Transverse colon (tissue), 4 donors: ENCODE measurements around the gene C11orf21. TPM values are rescaled to one million over a fixed set of nuclear protein-coding genes. Genes with fewer than 3 reads are reported as not detected.

Source experiments
- DNase-seq: peaks from one replicate; pipeline ENCODE4 v3.0.0-alpha.2; 2019
- H3K27ac ChIP-seq, 4 donors: fragments of 200-600 bp; sonication (generic); 2 replicates each; pipeline ENCODE4 v1.5.1; 2016 to 2018; ENCODE audit warnings: inconsistent platforms in 4 of 4
- H3K27me3 ChIP-seq: fragments of 200-600 bp; sonication (generic); 2 replicates; pipeline ENCODE4 v1.5.1; 2017; ENCODE audit warnings: inconsistent platforms
- H3K36me3 ChIP-seq, 4 donors: fragments of 200-600 bp; sonication (generic); 2 replicates each; pipeline ENCODE4 v1.5.1; 2017 to 2019; ENCODE audit warnings: inconsistent platforms in 4 of 4
- H3K4me1 ChIP-seq, 4 donors: fragments of 200-600 bp; sonication (generic); 2 replicates each; pipeline ENCODE4 v1.5.1; 2017 to 2020; ENCODE audit warnings: inconsistent platforms in 4 of 4
- H3K4me3 ChIP-seq, 4 donors: fragments of 200-600 bp; sonication (generic); 1 replicate in 1 of 4; 2 replicates in 3 of 4; pipeline versions ENCODE4 v1.5.1 to v1.6.1; 2017 to 2019; ENCODE audit warnings: inconsistent platforms in 4 of 4
- H3K9me3 ChIP-seq, 2 donors: fragments of 200-600 bp; sonication (generic); 2 replicates each; pipeline ENCODE4 v1.5.1; 2017 to 2019; ENCODE audit warnings: inconsistent platforms in 2 of 2
- CTCF ChIP-seq, 5 experiments: fragments of 200-600 bp in 3 of 5; fragments of 450-650 bp in 2 of 5; sonication (generic) in 3 of 5; IDR thresholded peaks; 1 replicate in 2 of 5; 2 replicates in 3 of 5; pipeline ENCODE4 v1.5.1; 2016 to 2017; ENCODE audit warnings: antibody characterized with exemption in 5 of 5, inconsistent platforms in 3 of 5, mild to moderate bottlenecking in 2 of 5, moderate library complexity in 1 of 5
- EP300 ChIP-seq: sonication (generic); formaldehyde crosslinking; IDR thresholded peaks from one replicate; pipeline ENCODE4 v1.6.1; 2017; ENCODE audit warnings: antibody characterized with exemption, low read depth
- POLR2A ChIP-seq: fragments of 450-650 bp; IDR thresholded peaks from one replicate; pipeline ENCODE4 v1.6.1; 2016; ENCODE audit warnings: antibody characterized with exemption, mild to moderate bottlenecking, moderate library complexity
- POLR2AphosphoS5 ChIP-seq, 3 donors: sonication (generic); formaldehyde crosslinking; IDR thresholded peaks; one replicate each; pipeline ENCODE4 v1.6.1; 2016; ENCODE audit warnings: antibody characterized with exemption in 3 of 3
- WGBS, 2 donors: methylation state at CpG; one replicate each; pipeline ENCODE4 v1.1.5; 2018; ENCODE audit warnings: low coverage in 1 of 2; 5-methylcytosine and 5-hydroxymethylcytosine counted together
- in situ Hi-C, 4 donors: fragments of 200-750 bp; cut with MboI; loops; one replicate each; pipeline versions ENCODE4 v1.15.0 to v1.15.1; 2017; ENCODE audit warnings: low sequenced_read_pairs in 3 of 4, low pct_ligation_motif_present in 1 of 4, low pct_unique_long_range_greater_than_20kb in 1 of 4
- intact Hi-C: fragments of 100-400 bp; cut with DNase I; formaldehyde crosslinking; loops from one replicate; pipeline ENCODE4 v1.15.1; 2023; ENCODE audit warnings: low total_unique reads
- total RNA-seq, 4 donors: library from RNA; depleted of rRNA; stranded (reverse); fragments of >200 nt; gene quantifications; one replicate each; pipeline ENCODE4 v1.1.0, GENCODE V29; 2016

The C11orf21 gene
- total RNA-seq, 4 donors from 2014 or later = 0.27 TPM; not detected in 3

- DNase-seq = no peak
- no peak for TF ChIP-seq POLR2A
- no peak for TF ChIP-seq EP300
- TF ChIP-seq CTCF (IDR thresholded peaks at IDR 0.05) = no peak
- TF ChIP-seq POLR2AphosphoS5 (IDR thresholded peaks at IDR 0.05) = no peak
- H3K36me3 ChIP-seq = no peaks in the 10 kb centered on the region
- 89% methylated on average over 29 of the region's 29 CpGs; no CpG with 5 or more reads in 1 of the 2 donors for WGBS, 2 donors
- no peaks in the 10 kb centered on the region for H3K27me3 ChIP-seq
- H3K4me1 ChIP-seq = no peaks in the 10 kb centered on the region
- H3K9me3 ChIP-seq = no peaks in the 10 kb centered on the region
- H3K27ac ChIP-seq = no peak overlapping the region
- in situ Hi-C loops (no loop called here), intact Hi-C loops (no loop called here)
- no peak overlapping the region for H3K4me3 ChIP-seq
Measured at GRCh38 chr11:2258501-2259465, 42.9 kb downstream of the C11orf21 start.

- H3K4me1 ChIP-seq = no peaks in the 10 kb centered on the region
- no peak overlapping the region for H3K4me3 ChIP-seq
- WGBS, 2 donors = 68% methylated on average over 30 of the region's 31 CpGs; no CpG with 5 or more reads in 1 of the 2 donors
- in situ Hi-C loops = no loop called here
- H3K9me3 ChIP-seq = no peaks in the 10 kb centered on the region
- no peaks in the 10 kb centered on the region for H3K36me3 ChIP-seq
- no peak for DNase-seq
- no peaks in the 10 kb centered on the region for H3K27me3 ChIP-seq
- TF ChIP-seq CTCF (IDR thresholded peaks at IDR 0.05) (no peak), POLR2A (no peak), EP300 (no peak), POLR2AphosphoS5 (IDR thresholded peaks at IDR 0.05) (no peak)
- intact Hi-C loops = no loop called here
- no peak overlapping the region for H3K27ac ChIP-seq
Measured at GRCh38 chr11:2256951-2257700, 44.6 kb downstream of the C11orf21 start.

GRCh38 chr11:2256293-2256913 lies 45.3 kb downstream of the C11orf21 start:
- 71 to 100% methylated on average over 4 to 13 of the region's 14 CpGs for WGBS, 2 donors
- in situ Hi-C loops = no loop called here
- DNase-seq = no peak
- Histone ChIP-seq H3K9me3 (no peaks in the 10 kb centered on the region), H3K4me1 (no peaks in the 10 kb centered on the region), H3K4me3 (no peak overlapping the region), H3K27me3 (no peaks in the 10 kb centered on the region), H3K36me3 (no peaks in the 10 kb centered on the region), H3K27ac (no peak overlapping the region)
- intact Hi-C loops = no loop called here
- no peak for TF ChIP-seq CTCF (IDR thresholded peaks at IDR 0.05)
- TF ChIP-seq EP300 = no peak
- no peak for TF ChIP-seq POLR2AphosphoS5 (IDR thresholded peaks at IDR 0.05)
- no peak for TF ChIP-seq POLR2A

GRCh38 chr11:2252018-2252417 lies 49.7 kb downstream of the C11orf21 start:
- in situ Hi-C loops = no loop called here
- Histone ChIP-seq H3K4me1 (no peaks in the 10 kb centered on the region), H3K4me3 (no peak overlapping the region), H3K9me3 (no peaks in the 10 kb centered on the region), H3K27me3 (no peaks in the 10 kb centered on the region), H3K36me3 (no peaks in the 10 kb centered on the region), H3K27ac (no peak overlapping the region)
- TF ChIP-seq POLR2A = no peak
- no peak for TF ChIP-seq EP300
- no peak for TF ChIP-seq POLR2AphosphoS5 (IDR thresholded peaks at IDR 0.05)
- TF ChIP-seq CTCF (IDR thresholded peaks at IDR 0.05) = no peak
- DNase-seq = no peak
- 72 to 88% methylated on average over 4 to 6 of the region's 6 CpGs for WGBS, 2 donors
- intact Hi-C loops = no loop called here
